Forelimb muscle (tissue), 1 donor: ENCODE measurements around the gene CLASRP. TPM values are rescaled to one million over a fixed set of nuclear protein-coding genes. Genes with fewer than 3 reads are reported as not detected.
"Not testable (repeated sequence)": the region's sequence is repeated elsewhere in the genome, so short reads cannot be mapped to it uniquely, and the experiment has no call there.

Experiments used
- DNase-seq: peaks from one replicate; pipeline ENCODE4 v3.0.0-alpha.2; 2013; ENCODE audit warnings: low read depth
- polyA plus RNA-seq: library from polyadenylated mRNA; unstranded; fragments of 120-200 nt; gene quantifications from one replicate; pipeline ENCODE4 v1.2.1, GENCODE V29; 2013; ENCODE audit not compliant: insufficient read length

Gene CLASRP
- polyA plus RNA-seq, 1 donor: 48.8 TPM

GRCh38 chr19:45103156-45103507 is 64.3 kb downstream of the CLASRP start:
- DNase-seq: no peak

- no peak for DNase-seq
These were observed 64.9 kb downstream of the CLASRP start for GRCh38 chr19:45103508-45104319.

- DNase-seq: no peak
These were observed 66.0 kb downstream of the CLASRP start for GRCh38 chr19:45104658-45105349.

GRCh38 chr19:45106363-45106762 is 67.5 kb downstream of the CLASRP start:
- DNase-seq: not testable (repeated sequence)

- no peak for DNase-seq
These were observed 68.8 kb downstream of the CLASRP start for GRCh38 chr19:45107621-45108150.

- no peak for DNase-seq
These were observed 72.0 kb downstream of the CLASRP start for GRCh38 chr19:45110851-45111266.

GRCh38 chr19:45112111-45112827 is 73.4 kb downstream of the CLASRP start:
- DNase-seq: no peak

- no peak for DNase-seq
These were observed 74.8 kb downstream of the CLASRP start for GRCh38 chr19:45113628-45114027.

- DNase-seq: no peak
These were observed 75.3 kb downstream of the CLASRP start for GRCh38 chr19:45114116-45114515.

GRCh38 chr19:45115809-45116615 is 77.2 kb downstream of the CLASRP start:
- no peak for DNase-seq

GRCh38 chr19:45117167-45117594 is 78.3 kb downstream of the CLASRP start:
- DNase-seq: no peak

- no peak for DNase-seq
These were observed 78.8 kb downstream of the CLASRP start for GRCh38 chr19:45117671-45118070.

- no peak for DNase-seq
These were observed 79.3 kb downstream of the CLASRP start for GRCh38 chr19:45118106-45118505.

- DNase-seq: not testable (repeated sequence)
These were observed 79.9 kb downstream of the CLASRP start for GRCh38 chr19:45118591-45119355.

GRCh38 chr19:45119582-45119981 is 80.7 kb downstream of the CLASRP start:
- no peak for DNase-seq

Other genes starting within 250 kb of the CLASRP start
- 201 TPM for gene BCAM, start 229.9 kb upstream of the CLASRP start, polyA plus RNA-seq
- gene NECTIN2, start 192.7 kb upstream of the CLASRP start, polyA plus RNA-seq: 44.1 TPM
- gene TOMM40, start 147.8 kb upstream of the CLASRP start, polyA plus RNA-seq: 35.1 TPM
- 41.6 TPM for gene APOE, start 133.2 kb upstream of the CLASRP start, polyA plus RNA-seq
- gene APOC1, start 124.4 kb upstream of the CLASRP start, polyA plus RNA-seq: 19.6 TPM
- not detected for gene APOC4, start 96.8 kb upstream of the CLASRP start, polyA plus RNA-seq
- not detected for gene APOC2, start 93.0 kb upstream of the CLASRP start, polyA plus RNA-seq
- 52.5 TPM for gene CLPTM1, start 83.7 kb upstream of the CLASRP start, polyA plus RNA-seq
- 4.8 TPM for gene RELB, start 37.6 kb upstream of the CLASRP start, polyA plus RNA-seq
- gene ZNF296, start 37.4 kb downstream of the CLASRP start, polyA plus RNA-seq: 0.91 TPM
- gene GEMIN7, start 40.2 kb downstream of the CLASRP start, polyA plus RNA-seq: 22.7 TPM
- gene PPP1R37, start 54.1 kb downstream of the CLASRP start, polyA plus RNA-seq: 22.1 TPM
- gene NKPD1, start 121.9 kb downstream of the CLASRP start, polyA plus RNA-seq: 0.34 TPM
- 23.1 TPM for gene TRAPPC6A, start 139.2 kb downstream of the CLASRP start, polyA plus RNA-seq
- 6.1 TPM for gene BLOC1S3, start 139.7 kb downstream of the CLASRP start, polyA plus RNA-seq
- 1.1 TPM for gene EXOC3L2, start 206.4 kb downstream of the CLASRP start, polyA plus RNA-seq
- gene MARK4, start 212.2 kb downstream of the CLASRP start, polyA plus RNA-seq: 26.2 TPM